NK-92 (cell line): ENCODE measurements around the gene NFXL1.

Experiments
- DNase-seq: peaks from one replicate; lab custom pipeline; 2025; ENCODE audit not compliant: unreplicated experiment; lab: John Stamatoyannopoulos, UW

NFXL1 gene

DNA sequence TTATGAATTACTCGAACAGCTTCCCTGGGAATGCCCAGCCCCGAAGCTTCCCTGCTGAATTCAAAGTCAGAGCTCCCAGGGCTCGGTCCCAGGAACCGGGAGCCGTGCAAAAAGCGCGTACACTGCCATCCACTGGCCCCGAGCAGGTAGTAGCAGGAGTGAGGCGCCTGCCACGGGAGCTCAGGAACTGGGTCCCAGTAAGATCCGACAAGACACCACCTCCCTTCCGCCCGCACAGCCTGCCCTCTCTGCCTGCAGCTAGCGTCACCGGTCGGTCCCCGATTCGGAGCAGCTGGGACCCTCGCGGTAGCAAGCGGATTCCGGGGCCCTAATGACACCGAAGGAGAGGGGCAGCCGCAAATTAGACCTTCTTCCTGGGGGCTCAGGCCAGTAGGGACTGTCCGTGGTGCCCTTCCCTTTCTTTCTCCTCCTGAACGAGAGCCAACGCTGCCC lies 77.7 kb downstream of the NFXL1 start:
- no peak for DNase-seq

DNA sequence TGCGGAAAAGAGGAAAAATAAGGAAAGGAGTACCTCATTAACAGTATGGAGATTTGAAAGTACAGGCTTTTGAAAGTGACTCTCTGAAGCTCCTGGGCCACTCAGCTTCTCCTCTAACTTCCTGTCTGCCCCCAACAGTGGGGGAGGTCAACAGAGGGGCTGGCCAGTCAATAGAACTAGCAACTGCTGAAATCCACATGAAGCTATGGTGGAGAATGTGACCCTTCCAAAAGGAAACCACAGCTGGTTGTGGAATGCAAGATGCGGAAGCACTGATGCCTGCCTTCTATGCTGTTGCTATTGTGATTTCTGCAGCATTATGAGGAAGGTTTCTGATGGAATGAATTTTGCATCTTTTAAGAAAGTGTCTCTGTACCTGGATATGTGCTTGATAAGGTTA lies 78.9 kb downstream of the NFXL1 start:
- no peak for DNase-seq

DNA sequence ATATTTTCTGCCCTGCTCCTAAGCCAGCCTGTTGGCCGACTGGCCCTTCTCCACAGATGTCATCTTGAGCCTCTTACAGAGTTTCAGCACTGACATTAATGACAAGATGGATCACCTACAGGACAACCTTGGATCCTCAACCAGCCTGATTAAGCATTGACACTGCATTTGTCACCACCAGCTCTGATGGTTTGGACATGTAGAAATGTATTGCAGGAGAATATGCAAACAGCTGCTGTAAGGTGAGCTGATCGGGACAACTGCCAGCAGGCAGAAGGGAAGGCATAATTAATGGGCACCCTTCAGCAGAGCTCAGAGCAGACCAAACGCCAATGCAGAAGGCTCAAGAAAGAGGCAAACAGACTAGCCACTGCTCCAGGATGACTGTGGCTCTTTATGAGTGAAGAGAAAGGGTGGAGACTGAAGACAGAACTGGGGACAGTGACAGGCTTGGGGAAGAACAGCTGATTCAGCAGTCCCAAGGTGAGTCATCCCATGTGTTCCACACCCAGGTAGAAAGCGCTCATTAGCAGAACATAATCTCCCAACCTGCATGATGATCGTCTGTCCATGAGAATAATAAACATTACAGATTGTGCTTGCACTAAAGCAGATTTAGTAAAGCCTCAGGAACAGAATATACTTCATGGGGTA lies 83.2 kb downstream of the NFXL1 start:
- DNase-seq = no peak

DNA sequence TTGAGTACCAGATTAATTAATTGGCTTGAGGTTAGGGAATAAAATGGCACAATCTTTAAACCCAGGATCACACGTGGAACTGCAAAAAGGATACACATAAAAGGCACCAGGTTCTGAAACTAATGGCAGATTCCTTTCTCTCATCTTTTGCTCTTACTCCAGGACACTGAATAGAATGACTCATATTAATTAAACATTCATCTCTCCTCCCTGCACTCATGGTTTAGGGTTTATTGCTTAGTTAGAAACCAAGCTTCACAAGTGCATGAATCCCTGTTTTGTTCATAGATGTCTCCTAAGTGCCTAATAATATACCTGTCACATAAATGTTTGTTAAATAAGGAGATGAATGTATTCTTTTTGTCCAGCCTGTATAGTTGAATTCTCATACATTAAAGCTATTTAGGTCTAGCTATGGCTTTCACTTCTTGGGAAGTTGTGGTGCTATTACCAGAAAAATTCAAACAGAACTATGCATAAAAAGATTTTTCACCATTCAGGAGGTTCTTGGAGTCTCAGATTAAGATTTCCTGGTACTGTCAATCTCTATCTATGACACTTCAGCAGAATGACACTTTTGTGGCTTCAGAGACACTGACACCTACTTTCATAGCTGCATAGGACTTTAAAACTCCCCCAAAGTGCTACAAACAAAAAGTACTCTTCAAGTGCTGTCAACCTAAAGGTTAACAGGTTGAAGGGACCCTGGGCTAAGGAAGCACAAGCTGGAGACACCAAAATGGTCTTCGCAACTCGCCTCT lies 83.9 kb downstream of the NFXL1 start:
- no peak for DNase-seq

DNA sequence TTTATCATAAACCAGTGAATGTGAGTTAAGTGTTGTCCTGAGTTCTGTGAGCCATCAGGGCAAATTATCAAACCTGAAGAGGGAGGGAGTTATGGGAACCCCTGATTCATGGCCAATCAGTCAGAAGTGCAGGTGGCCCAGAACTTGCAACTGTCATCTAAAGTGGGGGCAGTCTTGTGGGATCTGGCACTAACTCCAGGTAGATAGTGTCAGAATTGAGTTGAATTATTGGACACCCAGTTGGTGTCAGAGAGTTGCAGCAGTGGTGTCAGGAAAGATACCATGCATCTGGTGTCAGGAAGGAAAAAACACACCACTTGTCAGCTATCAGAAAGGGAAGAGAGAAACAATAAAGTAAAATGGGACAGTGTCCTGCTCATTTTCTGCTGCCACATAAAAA lies 84.9 kb downstream of the NFXL1 start:
- DNase-seq = no peak

DNA sequence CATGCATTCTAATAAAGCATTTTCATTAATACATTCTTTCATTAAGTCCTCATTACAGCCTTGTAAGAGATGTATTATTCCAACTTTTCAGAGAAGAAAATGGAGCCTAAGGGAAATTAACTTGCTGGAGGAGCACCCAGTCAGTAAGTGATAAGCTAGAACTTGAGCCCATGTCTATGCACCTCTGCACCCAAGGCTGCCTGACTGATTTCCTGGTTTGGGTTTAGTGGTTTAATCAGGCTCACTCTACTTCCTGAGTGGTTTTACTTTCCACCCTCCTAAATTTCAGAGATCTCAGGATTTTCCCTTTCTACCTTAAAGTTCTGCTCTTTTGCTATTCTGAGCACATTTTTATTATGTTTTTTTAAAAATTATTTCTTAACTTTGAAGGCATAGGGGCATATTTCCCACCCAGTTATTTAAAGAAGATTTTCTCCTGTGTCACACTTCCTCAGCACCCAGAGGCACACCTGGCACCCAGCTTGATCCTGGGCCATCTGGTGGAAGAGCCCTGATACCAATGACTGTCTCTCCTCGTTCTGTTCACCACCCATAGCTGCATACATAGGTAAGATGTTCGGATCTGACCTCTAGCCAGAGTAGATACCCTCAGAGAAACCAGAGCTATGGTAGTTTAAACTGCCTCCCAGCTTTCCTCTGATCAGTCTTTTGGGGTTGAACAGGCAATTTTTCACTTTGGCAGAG lies 86.9 kb downstream of the NFXL1 start:
- DNase-seq = no peak

DNA sequence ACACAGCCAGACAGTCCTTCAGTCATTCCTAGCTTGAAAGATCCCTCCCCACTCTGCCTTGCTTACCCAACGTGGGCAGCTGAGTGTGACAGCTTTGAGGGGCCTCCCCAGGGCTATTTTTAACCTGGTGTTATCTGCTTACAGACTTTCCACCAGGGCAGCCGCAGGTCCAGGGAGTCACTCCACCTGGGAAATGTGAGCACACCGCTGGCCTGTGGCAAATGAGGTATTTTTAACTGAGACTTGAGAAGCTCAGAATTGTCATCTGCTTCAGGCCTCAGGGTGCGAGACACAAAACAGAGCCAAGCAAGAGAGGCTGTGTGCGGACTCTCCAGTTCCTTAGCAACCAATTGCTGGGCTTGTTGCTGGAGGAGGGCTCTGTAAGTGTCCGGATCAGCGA lies 89.5 kb downstream of the NFXL1 start:
- no peak for DNase-seq

DNA sequence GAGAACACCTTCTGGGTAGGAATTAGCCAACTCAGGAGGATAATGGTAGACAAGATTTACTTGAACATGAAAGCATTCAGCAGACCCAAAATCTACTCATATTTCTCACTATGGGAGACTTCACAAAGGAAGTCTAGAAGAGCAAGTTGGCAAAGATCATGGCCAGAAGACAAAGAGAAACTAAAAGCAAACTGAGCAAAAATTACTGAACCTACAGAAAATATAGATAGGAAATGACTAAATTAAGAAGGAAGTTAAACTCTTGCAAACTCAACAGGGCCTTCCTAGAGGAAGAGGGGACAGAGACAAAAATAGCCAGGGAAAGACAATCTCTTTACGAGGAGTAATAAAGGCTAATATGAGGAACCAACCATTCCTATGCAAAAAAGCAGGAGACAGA lies 95.2 kb downstream of the NFXL1 start:
- DNase-seq = no peak

DNA sequence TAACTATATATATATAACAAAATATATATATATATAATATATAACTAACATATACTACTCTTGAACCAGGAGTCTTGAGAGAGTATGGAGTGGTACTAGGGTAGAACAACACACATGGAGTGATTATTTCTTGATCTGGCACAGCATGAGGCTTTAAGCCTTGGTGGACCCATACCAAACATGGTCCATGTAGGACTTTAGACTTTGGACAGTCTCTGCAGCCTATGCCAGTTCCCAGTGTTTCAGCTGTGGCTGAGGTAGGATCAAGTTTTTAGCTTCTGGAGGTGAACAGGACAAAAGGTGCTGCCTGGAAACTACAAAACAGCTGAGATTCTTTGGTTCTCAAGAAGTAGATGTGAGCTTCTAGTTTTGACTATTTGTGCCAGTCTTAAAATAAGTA lies 97.1 kb downstream of the NFXL1 start:
- DNase-seq = no peak

DNA sequence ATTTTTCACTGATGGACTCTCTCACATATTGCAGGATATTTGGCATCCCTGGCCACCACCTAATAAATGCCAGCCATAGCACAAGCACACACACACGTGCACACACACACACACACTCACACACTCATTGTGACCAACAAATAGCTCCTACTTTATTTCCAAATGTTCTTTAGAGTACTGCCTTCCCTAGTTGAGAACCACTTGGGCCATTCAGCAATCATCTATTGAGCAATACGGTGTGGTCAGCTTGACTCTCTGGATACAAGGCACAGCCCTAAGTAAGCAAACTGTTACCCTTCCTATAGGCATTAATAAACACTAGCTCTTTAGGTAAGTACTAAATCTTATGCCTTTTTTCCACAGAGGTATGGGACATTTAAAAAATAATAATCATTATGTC lies 97.6 kb downstream of the NFXL1 start:
- no peak for DNase-seq

DNA sequence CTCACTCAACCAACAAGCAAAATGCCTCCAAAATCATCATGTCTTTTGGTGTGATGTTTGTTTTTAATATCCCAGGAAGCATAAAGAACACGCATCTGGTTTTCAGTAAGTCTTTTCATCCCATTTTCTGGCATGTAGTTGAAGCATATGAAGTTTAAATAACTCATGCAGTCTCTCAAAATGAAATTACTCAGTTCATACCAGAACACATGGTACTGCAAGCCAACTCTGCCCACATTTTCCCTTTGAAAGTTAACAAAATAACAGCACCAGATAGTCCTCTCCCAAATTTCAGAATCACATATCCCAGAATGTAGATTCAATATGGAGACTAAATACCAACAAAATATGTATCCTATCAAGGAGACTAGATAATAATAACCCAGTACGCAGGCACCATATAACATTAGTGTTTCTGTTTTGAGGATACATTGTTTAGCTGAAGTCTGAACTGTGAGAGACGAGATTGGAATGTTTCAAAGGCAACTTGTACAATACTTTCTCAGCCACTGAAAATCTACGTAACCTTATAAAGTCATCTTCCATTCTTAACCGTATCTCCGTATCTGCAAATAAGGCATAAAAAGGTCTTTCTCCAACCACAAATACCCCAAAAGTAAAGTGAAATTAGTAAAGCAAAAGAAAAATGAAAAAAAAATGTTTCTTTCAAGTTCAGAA lies 99.6 kb downstream of the NFXL1 start:
- no peak for DNase-seq

DNA sequence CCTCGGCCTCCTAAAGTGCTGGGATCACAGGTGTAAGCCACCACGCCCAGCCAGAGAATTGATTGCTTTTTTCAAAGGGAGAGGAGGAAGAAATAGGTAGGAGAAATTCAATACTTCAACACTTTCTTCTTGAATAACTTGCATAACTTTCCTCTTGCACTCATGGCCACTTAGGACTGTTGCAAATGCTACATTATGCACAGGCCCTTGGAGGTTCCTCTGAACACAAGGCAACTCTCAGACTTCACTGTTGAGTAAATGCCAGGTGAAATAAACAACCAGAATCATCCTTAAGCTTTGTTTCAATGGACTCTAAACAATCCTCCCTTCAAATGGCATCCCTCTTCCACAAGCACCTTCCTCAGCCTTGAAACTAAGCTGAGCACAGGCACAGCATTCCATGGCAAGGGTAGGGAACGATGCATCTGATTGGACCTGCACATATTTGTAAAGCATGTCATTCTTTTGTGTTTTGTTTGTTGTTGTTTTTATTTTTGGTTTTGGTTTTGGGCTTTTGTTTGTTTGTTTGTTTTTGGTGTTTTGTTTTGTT lies 104.7 kb downstream of the NFXL1 start:
- DNase-seq = no peak

DNA sequence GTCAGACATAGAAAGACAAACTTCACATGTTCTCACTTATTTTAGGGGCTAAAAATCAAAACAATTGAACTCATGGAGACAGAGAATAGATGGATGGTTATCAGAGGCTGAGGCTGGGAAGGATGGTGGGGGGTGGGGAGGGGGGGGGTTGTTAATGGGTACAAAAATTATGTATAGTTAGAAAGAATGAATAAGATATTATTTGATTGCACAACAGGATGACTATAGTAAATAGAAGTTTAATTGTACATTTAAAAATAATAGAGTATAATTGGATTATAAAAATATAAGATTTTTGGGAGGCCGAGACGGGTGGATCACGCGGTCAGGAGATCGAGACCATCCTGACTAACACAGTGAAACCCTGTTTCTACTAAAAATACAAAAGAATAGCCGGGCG lies 109.8 kb downstream of the NFXL1 start:
- DNase-seq = no peak

DNA sequence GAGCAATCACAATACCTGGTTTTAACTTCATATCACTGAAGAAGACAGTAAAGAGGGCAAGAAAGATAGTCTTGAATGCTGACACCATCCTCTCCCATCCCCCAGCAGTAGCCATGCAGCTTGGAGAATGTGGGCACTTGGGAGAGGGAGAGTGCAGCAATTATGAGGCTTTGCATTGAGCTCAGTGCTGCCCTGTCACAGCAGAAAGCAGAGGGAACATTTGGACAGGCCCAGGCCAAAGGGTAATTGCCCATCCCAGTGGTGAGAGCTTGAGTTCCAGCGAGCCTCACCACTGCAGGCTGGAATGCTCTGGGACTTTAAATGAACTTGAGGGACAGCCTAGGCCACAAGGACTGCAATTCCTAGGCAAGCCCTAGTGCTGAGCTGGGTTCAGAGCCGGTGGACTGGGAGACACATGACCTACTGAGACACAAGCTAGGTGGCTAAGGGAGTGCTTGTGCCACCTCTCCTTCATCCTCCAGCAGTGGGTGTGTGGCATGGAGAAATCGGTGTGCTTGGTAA lies 112.8 kb downstream of the NFXL1 start:
- DNase-seq = no peak

DNA sequence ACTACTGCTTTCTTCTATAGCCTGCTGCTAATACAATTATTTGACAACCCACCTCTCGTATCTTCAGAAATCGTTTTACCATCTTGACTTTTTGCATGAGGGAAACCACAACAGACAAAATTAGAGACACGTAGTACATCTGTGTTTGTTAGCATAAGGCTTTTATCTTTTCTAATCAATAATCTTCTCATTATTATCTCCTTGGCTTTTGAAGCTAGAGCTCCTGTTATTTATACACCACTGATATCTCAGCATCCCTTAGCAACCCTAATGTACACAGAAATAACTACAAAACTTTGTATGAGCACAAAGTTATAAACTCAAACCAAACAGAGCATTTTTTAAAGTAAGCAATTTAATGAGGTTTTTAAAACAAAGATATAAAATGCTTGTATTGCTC lies 116.2 kb downstream of the NFXL1 start:
- DNase-seq = no peak
